CD4-positive, alpha-beta T cell (primary cell): ENCODE results near the gene PTH1R. TPM values are rescaled to one million over a fixed set of nuclear protein-coding genes. Genes with fewer than 3 reads are reported as not detected.

Experiments
- ATAC-seq: fragments of 200-7000 bp; cut with Tn5 transposase; one replicate; pipeline ENCODE4 v1.10.0; 2022; ENCODE audit warnings: mild to moderate bottlenecking; ENCODE audit not compliant: poor library complexity
- CTCF ChIA-PET: fragments of 350-600 bp; sonication (Branson Sonifier 250); formaldehyde crosslinking; loops from one replicate; lab custom pipeline; 2021; ENCODE audit warnings: antibody characterized with exemption, inconsistent platforms; lab: Charles Lee
- POLR2A ChIA-PET: fragments of 350-600 bp; sonication (Branson Sonifier 250); formaldehyde crosslinking; loops from one replicate; lab custom pipeline; 2021; ENCODE audit warnings: antibody characterized with exemption, inconsistent platforms; lab: Charles Lee
- DNase-seq, 14 experiments: peaks; one replicate each; pipeline ENCODE4 v3.0.0-alpha.2; 2013 to 2020; ENCODE audit warnings: mixed read lengths in 2 of 14
- H3K27ac ChIP-seq, 2 donors: one replicate each; pipeline versions ENCODE4 v1.5.1 to v1.7.0; 2013; ENCODE audit warnings: low read length in 2 of 2, low read depth in 1 of 2, mild to moderate bottlenecking in 1 of 2
- H3K27me3 ChIP-seq, 2 experiments: 1 replicate in 1 of 2; 2 replicates in 1 of 2; pipeline versions ENCODE4 v1.6.1 to v1.7.0; 2013; ENCODE audit warnings: low read length in 2 of 2, control low read depth in 1 of 2, mild to moderate bottlenecking in 1 of 2, moderate library complexity in 1 of 2; ENCODE audit not compliant: insufficient read depth in 2 of 2, control insufficient read depth in 1 of 2
- H3K36me3 ChIP-seq: one replicate; pipeline ENCODE4 v1.6.1; 2013; ENCODE audit warnings: low read length, control low read depth; ENCODE audit not compliant: insufficient read depth
- H3K4me1 ChIP-seq: one replicate; pipeline ENCODE4 v1.6.1; 2013; ENCODE audit warnings: low read length, control low read depth; ENCODE audit not compliant: insufficient read depth
- H3K4me3 ChIP-seq: one replicate; pipeline ENCODE4 v1.5.1; 2013; ENCODE audit warnings: mild to moderate bottlenecking, low read length, moderate library complexity
- H3K9me3 ChIP-seq, 2 experiments: 1 replicate in 1 of 2; 2 replicates in 1 of 2; pipeline versions ENCODE4 v1.6.1 to v1.7.0; 2013; ENCODE audit warnings: low read length in 2 of 2, mild to moderate bottlenecking in 2 of 2, control low read depth in 1 of 2, moderate library complexity in 1 of 2; ENCODE audit not compliant: control insufficient read depth in 1 of 2, insufficient read depth in 1 of 2
- H3K27ac Mint-ChIP-seq: one replicate; pipeline ENCODE4 v1.8.0; 2020; ENCODE audit warnings: mixed read lengths
- H3K27me3 Mint-ChIP-seq: one replicate; pipeline ENCODE4 v1.8.0; 2021; ENCODE audit warnings: mixed read lengths
- H3K36me3 Mint-ChIP-seq: one replicate; pipeline ENCODE4 v1.8.0; 2021; ENCODE audit warnings: low read depth, mixed read lengths
- H3K4me1 Mint-ChIP-seq: one replicate; pipeline ENCODE4 v1.8.0; 2021; ENCODE audit warnings: low read depth, mixed read lengths
- H3K4me3 Mint-ChIP-seq: one replicate; pipeline ENCODE4 v1.8.0; 2020; ENCODE audit warnings: mild to moderate bottlenecking, mixed read lengths
- H3K9me3 Mint-ChIP-seq: one replicate; pipeline ENCODE4 v1.8.0; 2020; ENCODE audit warnings: mixed read lengths
- CTCF ChIP-seq: fragments of 200-600 bp; IDR thresholded peaks from one replicate; pipeline ENCODE4 v1.8.0; 2022; ENCODE audit warnings: antibody characterized with exemption, mild to moderate bottlenecking
- intact Hi-C, 2 experiments: fragments of 100-400 bp; cut with DNase I in 1 of 2; cut with micrococcal nuclease in 1 of 2; formaldehyde crosslinking; loops; one replicate each; pipeline versions ENCODE4 v1.15.1 to v1.9.0; 2023 to 2025; cut with DNase I, micrococcal nuclease
- total RNA-seq, 174 experiments: library from RNA in 2 of 174; stranded (reverse) in 2 of 174; gene quantifications; one replicate each; pipeline ENCODE4 v1.2.3 and lab custom pipeline; 2021 to 2026

PTH1R gene
- total RNA-seq, 2 experiments from 2014 or later = not detected

GRCh38 chr3:46862369-46863025, 15.0 kb upstream of the PTH1R start:
- H3K27me3 ChIP-seq = no peaks in the 10 kb centered on the region
- ChIA-PET POLR2A (no interaction called here), CTCF (no interaction called here)
- Mint-ChIP-seq H3K4me1 (no peaks in the 10 kb centered on the region), H3K9me3 (no peaks in the 10 kb centered on the region), H3K27ac (no peak overlapping the region), H3K27me3 (peaks cover 5% of the 10 kb centered on the region), H3K36me3 (no peaks in the 10 kb centered on the region), H3K4me3 (no peak overlapping the region)
- no peak overlapping the region for H3K4me3 ChIP-seq
- H3K27ac ChIP-seq = no peak overlapping the region
- ATAC-seq (no peak), DNase-seq (no peak)
- intact Hi-C loops = no loop called here
- no peak for TF ChIP-seq CTCF
- H3K36me3 ChIP-seq = no peaks in the 10 kb centered on the region
- no peaks in the 10 kb centered on the region for H3K9me3 ChIP-seq
- H3K4me1 ChIP-seq = peaks cover 5% of the 10 kb centered on the region

- no peaks in the 10 kb centered on the region for H3K9me3 ChIP-seq
- Mint-ChIP-seq H3K4me1 (no peaks in the 10 kb centered on the region), H3K9me3 (no peaks in the 10 kb centered on the region), H3K27ac (no peak within 1 kb of the TSS), H3K4me3 (no peak within 1 kb of the TSS), H3K27me3 (peaks cover 5% of the 10 kb centered on the region), H3K36me3 (no peaks in the 10 kb centered on the region)
- no peaks in the 10 kb centered on the region for H3K36me3 ChIP-seq
- no peaks in the 10 kb centered on the region for H3K27me3 ChIP-seq
- no peak for DNase-seq
- ChIA-PET CTCF (no interaction called here), POLR2A (no interaction called here)
- H3K27ac ChIP-seq = no peak within 1 kb of the TSS
- no peak for TF ChIP-seq CTCF
- intact Hi-C loops = no loop called here
- H3K4me3 ChIP-seq = no peak within 1 kb of the TSS
- peaks cover 5% of the 10 kb centered on the region for H3K4me1 ChIP-seq
- no peak for ATAC-seq
Measured at GRCh38 chr3:46863261-46863782, 14.2 kb upstream of the PTH1R start, which contains the start of gene MYL3. Gene MYL3, minus strand, starts transcription at chr3:46863444. Its CDS starts 54 bp downstream, at chr3:46863390.

GRCh38 chr3:46864061-46864881, 13.2 kb upstream of the PTH1R start:
- H3K36me3 Mint-ChIP-seq = no peaks in the 10 kb centered on the region
- POLR2A ChIA-PET = no interaction called here
- ATAC-seq (no peak), DNase-seq (no peak)
- no peak overlapping the region for H3K27ac Mint-ChIP-seq
- H3K27me3 Mint-ChIP-seq = peaks cover 5% of the 10 kb centered on the region
- no peaks in the 10 kb centered on the region for H3K4me1 Mint-ChIP-seq
- no peak overlapping the region for H3K4me3 ChIP-seq
- H3K27me3 ChIP-seq = no peaks in the 10 kb centered on the region
- no peaks in the 10 kb centered on the region for H3K9me3 Mint-ChIP-seq
- intact Hi-C loops = no loop called here
- no peak overlapping the region for H3K4me3 Mint-ChIP-seq
- H3K4me1 ChIP-seq = peaks cover 5% of the 10 kb centered on the region
- CTCF ChIA-PET = no interaction called here
- TF ChIP-seq CTCF = no peak
- no peak overlapping the region for H3K27ac ChIP-seq
- H3K36me3 ChIP-seq = no peaks in the 10 kb centered on the region
- H3K9me3 ChIP-seq = no peaks in the 10 kb centered on the region
